A549 treated with DMSO at 1 μM for 4 hours (cell line): ENCODE measurements around the gene CENPC. TPM values are rescaled to one million over a fixed set of nuclear protein-coding genes. Genes with fewer than 3 reads are reported as not detected.

ENCODE experiments used
- total RNA-seq: library from RNA; stranded (reverse); fragments of 200-300 nt; extraction: Qiagen RNA extraction; gene quantifications from 5 replicates; pipeline ENCODE4 v1.2.3, GENCODE V29; 2022; ENCODE audit warnings: low read depth

Gene CENPC, protein sequence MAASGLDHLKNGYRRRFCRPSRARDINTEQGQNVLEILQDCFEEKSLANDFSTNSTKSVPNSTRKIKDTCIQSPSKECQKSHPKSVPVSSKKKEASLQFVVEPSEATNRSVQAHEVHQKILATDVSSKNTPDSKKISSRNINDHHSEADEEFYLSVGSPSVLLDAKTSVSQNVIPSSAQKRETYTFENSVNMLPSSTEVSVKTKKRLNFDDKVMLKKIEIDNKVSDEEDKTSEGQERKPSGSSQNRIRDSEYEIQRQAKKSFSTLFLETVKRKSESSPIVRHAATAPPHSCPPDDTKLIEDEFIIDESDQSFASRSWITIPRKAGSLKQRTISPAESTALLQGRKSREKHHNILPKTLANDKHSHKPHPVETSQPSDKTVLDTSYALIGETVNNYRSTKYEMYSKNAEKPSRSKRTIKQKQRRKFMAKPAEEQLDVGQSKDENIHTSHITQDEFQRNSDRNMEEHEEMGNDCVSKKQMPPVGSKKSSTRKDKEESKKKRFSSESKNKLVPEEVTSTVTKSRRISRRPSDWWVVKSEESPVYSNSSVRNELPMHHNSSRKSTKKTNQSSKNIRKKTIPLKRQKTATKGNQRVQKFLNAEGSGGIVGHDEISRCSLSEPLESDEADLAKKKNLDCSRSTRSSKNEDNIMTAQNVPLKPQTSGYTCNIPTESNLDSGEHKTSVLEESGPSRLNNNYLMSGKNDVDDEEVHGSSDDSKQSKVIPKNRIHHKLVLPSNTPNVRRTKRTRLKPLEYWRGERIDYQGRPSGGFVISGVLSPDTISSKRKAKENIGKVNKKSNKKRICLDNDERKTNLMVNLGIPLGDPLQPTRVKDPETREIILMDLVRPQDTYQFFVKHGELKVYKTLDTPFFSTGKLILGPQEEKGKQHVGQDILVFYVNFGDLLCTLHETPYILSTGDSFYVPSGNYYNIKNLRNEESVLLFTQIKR
- 3.2 to 4.5 TPM (median 4.3 TPM) in 5 replicates for total RNA-seq

GRCh38 chr4:67545199-67546003 lies at the start of gene CENPC:
Gene CENPC, minus strand, starts transcription at chr4:67545503. Its CDS starts 148 bp downstream, at chr4:67545355.

DNA sequence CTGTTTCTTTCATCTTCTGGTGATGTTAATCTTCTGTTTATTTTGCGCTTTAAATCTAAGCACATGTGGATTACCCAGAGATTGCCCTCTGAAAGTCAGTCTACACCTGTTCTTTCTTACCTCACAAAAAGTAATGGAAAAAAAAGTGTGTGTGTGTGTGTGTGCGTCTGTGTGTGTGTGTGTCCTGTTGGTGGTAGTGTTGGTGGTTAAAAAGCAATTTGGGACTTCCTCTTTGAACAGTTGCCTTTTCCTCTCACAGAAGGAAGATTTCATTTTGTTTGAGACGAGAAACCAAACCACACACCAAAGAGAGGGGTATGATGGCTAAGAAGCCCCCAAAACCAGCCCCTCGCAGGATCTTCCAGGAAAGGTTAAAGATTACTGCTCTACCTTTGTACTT lies 13.2 kb upstream of the CENPC start, which contains the start of gene STAP1:
TSS of gene STAP1 (plus strand) at position 235 of the 400 bp plus-strand sequence. CDS start at position 318, 83 bp downstream.

Other genes starting within 250 kb of the CENPC start
- not detected in 5 replicates for gene STAP1, start 13.2 kb upstream of the CENPC start, total RNA-seq
- gene UBA6, start 155.7 kb upstream of the CENPC start, total RNA-seq: 16.5 to 27.4 TPM (median 22.1 TPM) in 5 replicates
- gene GNRHR, start 208.9 kb upstream of the CENPC start, total RNA-seq: not detected in 5 replicates